Keratinocyte (primary cell): ENCODE measurements around the gene BLACAT1. TPM values are rescaled to one million over a fixed set of nuclear protein-coding genes. Genes with fewer than 3 reads are reported as not detected.

Source experiments
- DNase-seq: peaks from one replicate; pipeline ENCODE4 v3.0.0-alpha.2; 2011; ENCODE audit warnings: low read depth, missing footprints, low spot score
- FAIRE-seq: peaks from 2 replicates; lab custom pipeline; 2011; peaks lifted over from hg19 to GRCh38; lab: Jason Lieb, UNC
- H2AFZ ChIP-seq: 2 replicates; pipeline ENCODE4 v1.6.0; 2012; ENCODE audit warnings: low read length, control low read depth, inconsistent platforms; ENCODE audit not compliant: control insufficient read depth
- H3K27ac ChIP-seq: 2 replicates; pipeline ENCODE4 v1.5.1; 2011; ENCODE audit warnings: low read length; ENCODE audit not compliant: control insufficient read depth, insufficient read depth
- H3K27me3 ChIP-seq: 3 replicates; pipeline ENCODE4 v1.6.0; 2011; ENCODE audit warnings: low read length; ENCODE audit not compliant: control insufficient read depth, insufficient read depth; ENCODE audit errors: extremely low read depth
- H3K36me3 ChIP-seq, 2 experiments: 2 replicates in 1 of 2; 3 replicates in 1 of 2; pipeline ENCODE4 v1.5.1; 2011; ENCODE audit warnings: low read length in 2 of 2, mild to moderate bottlenecking in 1 of 2; ENCODE audit not compliant: control insufficient read depth in 2 of 2, insufficient read depth in 2 of 2; ENCODE audit errors: extremely low read depth in 1 of 2
- H3K4me1 ChIP-seq: 3 replicates; pipeline ENCODE4 v1.5.1; 2011; ENCODE audit warnings: low read length; ENCODE audit not compliant: control insufficient read depth, insufficient read depth; ENCODE audit errors: extremely low read depth
- H3K4me2 ChIP-seq: 3 replicates; pipeline ENCODE4 v1.6.0; 2011; ENCODE audit warnings: low read depth, low read length; ENCODE audit not compliant: control insufficient read depth, insufficient read depth; ENCODE audit errors: extremely low read depth
- H3K4me3 ChIP-seq, 3 experiments: fragments of 200-600 bp in 1 of 3; sonication (generic) in 1 of 3; 2 replicates in 2 of 3; 3 replicates in 1 of 3; pipeline ENCODE4 v1.5.1; 2011 to 2016; ENCODE audit warnings: low read length in 3 of 3, mild to moderate bottlenecking in 3 of 3, control low read depth in 2 of 3, inconsistent platforms in 1 of 3, low read depth in 1 of 3, mixed read lengths in 1 of 3, mixed run types in 1 of 3, moderate library complexity in 1 of 3; ENCODE audit not compliant: control insufficient read depth in 2 of 3, insufficient read depth in 2 of 3; ENCODE audit errors: extremely low read depth in 1 of 3
- H3K79me2 ChIP-seq: 2 replicates; pipeline ENCODE4 v1.6.0; 2012; ENCODE audit warnings: low read length; ENCODE audit not compliant: control insufficient read depth, insufficient read depth
- H3K9ac ChIP-seq: 3 replicates; pipeline ENCODE4 v1.6.0; 2011; ENCODE audit warnings: low read length; ENCODE audit not compliant: control insufficient read depth, insufficient read depth; ENCODE audit errors: extremely low read depth
- H3K9me1 ChIP-seq: 3 replicates; pipeline ENCODE4 v1.6.0; 2011; ENCODE audit warnings: low read length; ENCODE audit not compliant: control insufficient read depth, insufficient read depth; ENCODE audit errors: extremely low read depth
- H3K9me3 ChIP-seq: 2 replicates; pipeline ENCODE4 v1.5.1; 2012; ENCODE audit warnings: low read depth, low read length; ENCODE audit not compliant: control insufficient read depth
- H4K20me1 ChIP-seq: 3 replicates; pipeline ENCODE4 v1.6.0; 2011; ENCODE audit warnings: low read length; ENCODE audit not compliant: control insufficient read depth, insufficient read depth; ENCODE audit errors: extremely low read depth
- EZH2 ChIP-seq: IDR thresholded peaks from one replicate; pipeline ENCODE4 v1.6.1; 2012; ENCODE audit warnings: inconsistent platforms, mild to moderate bottlenecking, low read length, moderate library complexity
- dilution Hi-C: fragments of 300-500 bp; cut with MboI; formaldehyde crosslinking; loops from one replicate; pipeline ENCODE4 v1.7.0; 2020; ENCODE audit warnings: low sequenced_read_pairs; ENCODE audit not compliant: extremely low pct_ligation_motif_present
- polyA plus RNA-seq, 5 experiments: library from polyadenylated mRNA; depleted of rRNA in 3 of 5; stranded (reverse) in 3 of 5; stranded (forward) in 1 of 5; unstranded in 1 of 5; fragments of >200 nt; gene quantifications; 1 replicate in 1 of 5; 2 replicates in 3 of 5; 3 replicates in 1 of 5; pipeline versions ENCODE4 v1.2.1 to v1.2.3, GENCODE V29; 2011 to 2012; ENCODE audit warnings: missing spikeins in 2 of 5, low read depth in 1 of 5, low replicate concordance in 1 of 5
- TF ChIP-seq, protein P1 (sequence below), 3 experiments: IDR thresholded peaks in 1 of 3; conservative IDR thresholded peaks in 1 of 3; optimal IDR thresholded peaks in 1 of 3; 2 replicates in 2 of 3; 3 replicates in 1 of 3; pipeline versions ENCODE3 to v1.5.1; 2011; ENCODE audit warnings: low read length in 3 of 3, mild to moderate bottlenecking in 3 of 3, moderate library complexity in 2 of 3, control low read depth in 1 of 3, inconsistent platforms in 1 of 3; ENCODE audit not compliant: insufficient read depth in 2 of 3; ENCODE audit errors: extremely low read depth in 1 of 3

BLACAT1 gene
- polyA plus RNA-seq, 1 donor (not counting 4 experiments of a cell fraction or from before 2014, with no cell fraction given) = 4.0 TPM

- peaks cover 12% of the 10 kb centered on the region for H3K4me1 ChIP-seq
- H3K79me2 ChIP-seq = peaks cover 14% of the 10 kb centered on the region
- no peaks in the 10 kb centered on the region for H4K20me1 ChIP-seq
- H3K36me3 ChIP-seq = peaks cover 0 to 3% of the 10 kb centered on the region in 2 experiments
- H3K27me3 ChIP-seq = no peaks in the 10 kb centered on the region
- no peak overlapping the region for H3K4me2 ChIP-seq
- dilution Hi-C loops = no loop called here
- H3K9me3 ChIP-seq = no peaks in the 10 kb centered on the region
- TF ChIP-seq, protein P1, sequence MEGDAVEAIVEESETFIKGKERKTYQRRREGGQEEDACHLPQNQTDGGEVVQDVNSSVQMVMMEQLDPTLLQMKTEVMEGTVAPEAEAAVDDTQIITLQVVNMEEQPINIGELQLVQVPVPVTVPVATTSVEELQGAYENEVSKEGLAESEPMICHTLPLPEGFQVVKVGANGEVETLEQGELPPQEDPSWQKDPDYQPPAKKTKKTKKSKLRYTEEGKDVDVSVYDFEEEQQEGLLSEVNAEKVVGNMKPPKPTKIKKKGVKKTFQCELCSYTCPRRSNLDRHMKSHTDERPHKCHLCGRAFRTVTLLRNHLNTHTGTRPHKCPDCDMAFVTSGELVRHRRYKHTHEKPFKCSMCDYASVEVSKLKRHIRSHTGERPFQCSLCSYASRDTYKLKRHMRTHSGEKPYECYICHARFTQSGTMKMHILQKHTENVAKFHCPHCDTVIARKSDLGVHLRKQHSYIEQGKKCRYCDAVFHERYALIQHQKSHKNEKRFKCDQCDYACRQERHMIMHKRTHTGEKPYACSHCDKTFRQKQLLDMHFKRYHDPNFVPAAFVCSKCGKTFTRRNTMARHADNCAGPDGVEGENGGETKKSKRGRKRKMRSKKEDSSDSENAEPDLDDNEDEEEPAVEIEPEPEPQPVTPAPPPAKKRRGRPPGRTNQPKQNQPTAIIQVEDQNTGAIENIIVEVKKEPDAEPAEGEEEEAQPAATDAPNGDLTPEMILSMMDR (optimal IDR thresholded peaks at IDR 0.05 in 1 of 3, IDR thresholded peaks at IDR 0.05 in 1 of 3, conservative IDR thresholded peaks at IDR 0.05 in 1 of 3; ENCODE audit: extremely low read depth in 1 of 3, insufficient read depth in 2 of 3, low read length in 3 of 3) = no peak
- TF ChIP-seq EZH2 = no peak
- H3K27ac ChIP-seq = no peak overlapping the region
- H3K4me3 ChIP-seq = no peak overlapping the region
- no peaks in the 10 kb centered on the region for H3K9me1 ChIP-seq
- FAIRE-seq (no peak), DNase-seq (no peak)
- H3K9ac ChIP-seq = no peak overlapping the region
- H2AFZ ChIP-seq = no peak overlapping the region
Measured at GRCh38 chr1:205502111-205502810, 46.4 kb upstream of the BLACAT1 start.

DNA sequence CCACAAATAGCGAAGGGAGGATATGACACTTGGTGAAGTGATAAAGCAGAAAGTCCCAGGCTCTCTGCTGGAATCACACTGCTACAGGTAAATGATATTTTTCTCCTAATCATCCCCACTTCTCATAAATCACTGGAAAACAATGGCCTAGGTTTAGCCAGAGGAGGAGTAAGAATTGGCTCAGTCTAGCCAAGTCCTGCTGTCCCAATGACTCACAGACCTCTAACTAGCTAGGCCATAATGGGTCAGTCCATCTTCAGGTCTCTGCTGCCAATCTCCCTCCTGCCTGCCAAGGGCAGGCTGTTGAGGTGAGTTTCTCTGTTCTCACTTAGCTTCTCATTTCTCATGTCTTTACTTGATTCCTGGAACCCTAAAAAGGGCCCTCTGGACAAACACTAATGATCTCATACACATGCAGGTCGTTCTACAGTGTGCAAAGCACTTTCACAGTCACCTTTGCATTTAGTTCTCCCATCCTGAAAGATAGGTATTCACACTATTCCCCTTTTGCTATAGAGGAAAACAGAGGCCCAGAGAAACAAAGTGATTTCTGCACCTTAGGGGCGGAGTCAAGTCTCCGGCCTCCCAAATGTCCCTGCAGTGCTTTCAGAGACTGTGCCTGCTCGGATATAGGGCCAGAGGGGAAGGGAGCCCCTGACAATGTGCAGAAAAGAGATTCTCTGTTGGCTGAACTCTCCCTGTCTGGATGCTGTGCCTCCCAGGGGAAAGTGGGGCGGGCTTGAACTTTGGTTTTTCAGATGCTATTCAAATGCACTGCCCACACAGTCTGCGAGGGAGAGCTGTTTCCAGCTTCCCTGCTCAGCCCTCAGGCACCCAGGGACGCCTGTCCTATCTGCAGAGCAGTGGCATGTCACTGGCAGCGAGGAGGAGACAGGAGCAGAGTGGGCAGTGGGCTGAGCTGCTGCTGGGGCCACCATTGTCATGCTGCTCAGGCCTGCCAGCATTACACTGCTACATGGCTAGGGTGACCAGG lies 44.7 kb upstream of the BLACAT1 start:
- Histone ChIP-seq H3K4me1 (peaks cover 6% of the 10 kb centered on the region), H3K4me2 (no peak overlapping the region), H3K4me3 (no peak overlapping the region), H3K9ac (no peak overlapping the region), H3K27ac (no peak overlapping the region), H3K9me1 (no peaks in the 10 kb centered on the region), H2AFZ (no peak overlapping the region), H3K79me2 (peaks cover 1% of the 10 kb centered on the region), H4K20me1 (no peaks in the 10 kb centered on the region), H3K36me3 (no peaks in the 10 kb centered on the region), H3K9me3 (no peaks in the 10 kb centered on the region), H3K27me3 (no peaks in the 10 kb centered on the region)
- dilution Hi-C loops = no loop called here
- DNase-seq (no peak), FAIRE-seq (no peak)
- TF ChIP-seq, protein P1 (optimal IDR thresholded peaks at IDR 0.05 in 1 of 3, IDR thresholded peaks at IDR 0.05 in 1 of 3, conservative IDR thresholded peaks at IDR 0.05 in 1 of 3; ENCODE audit: extremely low read depth in 1 of 3, insufficient read depth in 2 of 3, low read length in 3 of 3) = no peak
- no peak for TF ChIP-seq EZH2
